ENCODE measurements around the gene FOXO3.

Gene FOXO3

GRCh38 chr6:108669673-108670072, 109.0 kb downstream of the FOXO3 start:
- peaks cover 32% of the 10 kb centered on the region for H3K36me3 Mint-ChIP-seq (ENCODE audit: low read depth)

DNA sequence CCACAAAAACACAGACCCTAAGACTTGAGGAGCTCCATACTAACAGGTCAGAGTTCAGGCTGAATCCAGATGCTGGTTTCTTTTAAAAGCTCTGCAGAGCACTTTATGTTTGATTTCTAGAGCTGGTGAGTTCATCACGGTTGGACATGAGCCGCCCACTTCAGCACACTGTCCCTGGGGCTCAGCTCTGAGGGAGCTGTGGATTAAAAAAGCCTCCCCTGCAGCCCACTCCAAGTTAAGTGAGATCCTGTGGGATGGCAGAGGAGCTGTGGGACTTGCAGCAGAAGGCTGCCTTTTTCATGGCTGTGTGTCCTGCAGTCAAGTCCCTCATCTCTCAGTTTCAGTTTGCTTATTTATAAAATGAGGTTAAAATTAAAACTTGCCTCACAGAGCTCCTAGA, 110.5 kb downstream of the FOXO3 start:
- no peak overlapping the region for H3K27ac Mint-ChIP-seq
- DNase-seq, result no peak
- TF ChIP-seq, protein P1, sequence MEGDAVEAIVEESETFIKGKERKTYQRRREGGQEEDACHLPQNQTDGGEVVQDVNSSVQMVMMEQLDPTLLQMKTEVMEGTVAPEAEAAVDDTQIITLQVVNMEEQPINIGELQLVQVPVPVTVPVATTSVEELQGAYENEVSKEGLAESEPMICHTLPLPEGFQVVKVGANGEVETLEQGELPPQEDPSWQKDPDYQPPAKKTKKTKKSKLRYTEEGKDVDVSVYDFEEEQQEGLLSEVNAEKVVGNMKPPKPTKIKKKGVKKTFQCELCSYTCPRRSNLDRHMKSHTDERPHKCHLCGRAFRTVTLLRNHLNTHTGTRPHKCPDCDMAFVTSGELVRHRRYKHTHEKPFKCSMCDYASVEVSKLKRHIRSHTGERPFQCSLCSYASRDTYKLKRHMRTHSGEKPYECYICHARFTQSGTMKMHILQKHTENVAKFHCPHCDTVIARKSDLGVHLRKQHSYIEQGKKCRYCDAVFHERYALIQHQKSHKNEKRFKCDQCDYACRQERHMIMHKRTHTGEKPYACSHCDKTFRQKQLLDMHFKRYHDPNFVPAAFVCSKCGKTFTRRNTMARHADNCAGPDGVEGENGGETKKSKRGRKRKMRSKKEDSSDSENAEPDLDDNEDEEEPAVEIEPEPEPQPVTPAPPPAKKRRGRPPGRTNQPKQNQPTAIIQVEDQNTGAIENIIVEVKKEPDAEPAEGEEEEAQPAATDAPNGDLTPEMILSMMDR (IDR thresholded peaks at IDR 0.05), result no peak
- H3K4me1 Mint-ChIP-seq, result peaks cover 60% of the 10 kb centered on the region
- H3K27me3 Mint-ChIP-seq (ENCODE audit: low read depth, poor library complexity), result peaks cover 4% of the 10 kb centered on the region
- no peak overlapping the region for H3K4me3 Mint-ChIP-seq
- no peaks in the 10 kb centered on the region for H3K9me3 Mint-ChIP-seq
- H3K36me3 Mint-ChIP-seq (ENCODE audit: low read depth), result peaks cover 19% of the 10 kb centered on the region

More at GRCh38 chr6:108669673-108670072, 109.0 kb downstream of the FOXO3 start:
- TF ChIP-seq, protein P1 (IDR thresholded peaks at IDR 0.05), result no peak
- H3K4me1 Mint-ChIP-seq, result peaks cover 60% of the 10 kb centered on the region
- no peak overlapping the region for H3K4me3 Mint-ChIP-seq
- no peak for DNase-seq
- H3K27me3 Mint-ChIP-seq (ENCODE audit: low read depth, poor library complexity), result peaks cover 4% of the 10 kb centered on the region
- no peaks in the 10 kb centered on the region for H3K9me3 Mint-ChIP-seq
- no peak overlapping the region for H3K27ac Mint-ChIP-seq

GRCh38 chr6:108671790-108672189, 111.1 kb downstream of the FOXO3 start:
- H3K27me3 Mint-ChIP-seq (ENCODE audit: low read depth, poor library complexity), result peaks cover 4% of the 10 kb centered on the region
- no peak for DNase-seq
- no peaks in the 10 kb centered on the region for H3K9me3 Mint-ChIP-seq
- no peak overlapping the region for H3K4me3 Mint-ChIP-seq
- H3K4me1 Mint-ChIP-seq, result peaks cover 60% of the 10 kb centered on the region
- TF ChIP-seq, protein P1 (IDR thresholded peaks at IDR 0.05), result no peak
- H3K36me3 Mint-ChIP-seq (ENCODE audit: low read depth), result peaks cover 15% of the 10 kb centered on the region
- H3K27ac Mint-ChIP-seq, result no peak overlapping the region

- H3K4me1 Mint-ChIP-seq, result peaks cover 60% of the 10 kb centered on the region
- TF ChIP-seq, protein P1 (IDR thresholded peaks at IDR 0.05), result no peak
- no peak for DNase-seq
- H3K4me3 Mint-ChIP-seq, result no peak overlapping the region
- H3K36me3 Mint-ChIP-seq (ENCODE audit: low read depth), result peaks cover 14% of the 10 kb centered on the region
- no peak overlapping the region for H3K27ac Mint-ChIP-seq
- H3K9me3 Mint-ChIP-seq, result no peaks in the 10 kb centered on the region
- peaks cover 4% of the 10 kb centered on the region for H3K27me3 Mint-ChIP-seq (ENCODE audit: low read depth, poor library complexity)
These were observed 111.9 kb downstream of the FOXO3 start for GRCh38 chr6:108672641-108673040.

GRCh38 chr6:108673153-108673552, 112.4 kb downstream of the FOXO3 start:
- Mint-ChIP-seq H3K9me3 (no peaks in the 10 kb centered on the region), H3K27me3 (ENCODE audit: low read depth, poor library complexity) (peaks cover 4% of the 10 kb centered on the region), H3K4me3 (no peak overlapping the region), H3K36me3 (ENCODE audit: low read depth) (peaks cover 15% of the 10 kb centered on the region), H3K27ac (no peak overlapping the region), H3K4me1 (peaks cover 60% of the 10 kb centered on the region)
- TF ChIP-seq, protein P1 (IDR thresholded peaks at IDR 0.05), result no peak
- no peak for DNase-seq

DNA sequence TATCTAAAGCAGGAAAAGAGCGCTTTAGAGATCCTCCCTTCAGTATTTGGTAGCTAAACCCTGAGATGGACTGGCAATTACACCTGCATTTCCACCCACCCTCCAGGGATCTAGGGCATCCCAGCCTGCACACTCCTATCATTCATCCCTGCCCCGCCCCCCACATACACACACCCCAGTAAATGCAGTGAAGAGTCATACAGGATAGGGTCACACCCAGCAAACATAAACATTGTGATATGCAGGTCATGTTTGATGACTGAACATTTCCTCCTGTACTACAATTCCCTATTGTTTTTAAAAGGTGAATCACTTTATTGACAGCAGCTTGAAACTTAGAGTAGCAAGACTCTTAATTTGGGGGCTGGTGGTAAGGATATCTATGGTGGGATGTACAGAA, 112.9 kb downstream of the FOXO3 start:
- TF ChIP-seq, protein P1 (IDR thresholded peaks at IDR 0.05), result no peak
- no peak overlapping the region for H3K27ac Mint-ChIP-seq
- DNase-seq, result no peak
- peaks cover 4% of the 10 kb centered on the region for H3K27me3 Mint-ChIP-seq (ENCODE audit: low read depth, poor library complexity)
- H3K36me3 Mint-ChIP-seq (ENCODE audit: low read depth), result peaks cover 15% of the 10 kb centered on the region
- H3K9me3 Mint-ChIP-seq, result no peaks in the 10 kb centered on the region
- peaks cover 56% of the 10 kb centered on the region for H3K4me1 Mint-ChIP-seq
- no peak overlapping the region for H3K4me3 Mint-ChIP-seq

Data from nephron progenitor cell (in vitro differentiated cells).